ENCODE measurements around the gene CYTH4. TPM values are rescaled to one million over a fixed set of nuclear protein-coding genes. Genes with fewer than 3 reads are reported as not detected.
A peak's percentile ranks its signal among the peaks of the same experiment; 100 is the strongest.

CYTH4 gene
- total RNA-seq, 2 experiments from 2014 or later, result 20.6 to 28.1 TPM

DNA sequence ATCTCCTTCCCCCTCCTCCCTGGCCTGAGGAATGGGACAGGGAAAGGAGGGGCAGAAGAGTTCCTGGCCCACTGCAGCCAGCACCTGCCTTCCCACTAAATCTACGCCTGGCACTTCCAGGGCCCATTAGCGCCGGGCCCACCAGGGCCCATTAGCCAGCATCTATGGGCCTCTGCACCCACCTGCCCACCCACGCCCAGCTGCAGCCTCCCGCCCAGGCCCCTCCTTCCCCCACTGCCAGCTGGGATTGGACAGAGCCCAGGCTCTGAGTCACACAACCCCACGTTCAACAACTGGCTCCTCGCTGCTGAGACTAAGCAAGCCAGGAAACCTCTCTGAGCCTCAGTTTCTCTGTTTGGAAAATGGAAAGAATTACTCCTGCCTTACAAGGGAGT, 48.7 kb downstream of the CYTH4 start:
- no peak for DNase-seq (ENCODE audit: low spot score)
- Histone ChIP-seq H3K9me3 (ENCODE audit: low read length) (no peaks in the 10 kb centered on the region), H3K9me2 (ENCODE audit: insufficient read depth, low read length) (no peaks in the 10 kb centered on the region), H3K4me3 (ENCODE audit: low read depth, low read length, poor library complexity, severe bottlenecking) (no peak overlapping the region), H3K4me1 (ENCODE audit: insufficient read depth, low read length, poor library complexity, severe bottlenecking) (peaks cover 22% of the 10 kb centered on the region), H4K20me1 (ENCODE audit: insufficient read depth, low read length) (no peaks in the 10 kb centered on the region), H3K4me2 (ENCODE audit: low read length) (no peak overlapping the region), H2AFZ (ENCODE audit: low read length) (no peak overlapping the region), H3K79me2 (ENCODE audit: insufficient read depth, low read depth, low read length) (no peaks in the 10 kb centered on the region), H3K36me3 (ENCODE audit: insufficient read depth, low read length) (no peaks in the 10 kb centered on the region), H3K27ac (ENCODE audit: low read depth, low read length, poor library complexity, severe bottlenecking) (no peak overlapping the region)
- ChIA-PET CTCF (ENCODE audit: unreplicated experiment) (no interaction called here), POLR2A (no interaction called here)
- no peak for TF ChIP-seq EZH2phosphoT487 (IDR thresholded peaks at IDR 0.05; ENCODE audit: borderline replicate concordance, low read depth, low read length)
- TF ChIP-seq, protein P1, sequence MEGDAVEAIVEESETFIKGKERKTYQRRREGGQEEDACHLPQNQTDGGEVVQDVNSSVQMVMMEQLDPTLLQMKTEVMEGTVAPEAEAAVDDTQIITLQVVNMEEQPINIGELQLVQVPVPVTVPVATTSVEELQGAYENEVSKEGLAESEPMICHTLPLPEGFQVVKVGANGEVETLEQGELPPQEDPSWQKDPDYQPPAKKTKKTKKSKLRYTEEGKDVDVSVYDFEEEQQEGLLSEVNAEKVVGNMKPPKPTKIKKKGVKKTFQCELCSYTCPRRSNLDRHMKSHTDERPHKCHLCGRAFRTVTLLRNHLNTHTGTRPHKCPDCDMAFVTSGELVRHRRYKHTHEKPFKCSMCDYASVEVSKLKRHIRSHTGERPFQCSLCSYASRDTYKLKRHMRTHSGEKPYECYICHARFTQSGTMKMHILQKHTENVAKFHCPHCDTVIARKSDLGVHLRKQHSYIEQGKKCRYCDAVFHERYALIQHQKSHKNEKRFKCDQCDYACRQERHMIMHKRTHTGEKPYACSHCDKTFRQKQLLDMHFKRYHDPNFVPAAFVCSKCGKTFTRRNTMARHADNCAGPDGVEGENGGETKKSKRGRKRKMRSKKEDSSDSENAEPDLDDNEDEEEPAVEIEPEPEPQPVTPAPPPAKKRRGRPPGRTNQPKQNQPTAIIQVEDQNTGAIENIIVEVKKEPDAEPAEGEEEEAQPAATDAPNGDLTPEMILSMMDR (conservative IDR thresholded peaks at IDR 0.05; ENCODE audit: low read length), result no peak
- intact Hi-C loops (cut with micrococcal nuclease; ENCODE audit: unreplicated experiment), result no loop called here
- BruUV-seq (replicated peaks), result no TSS peak

DNA sequence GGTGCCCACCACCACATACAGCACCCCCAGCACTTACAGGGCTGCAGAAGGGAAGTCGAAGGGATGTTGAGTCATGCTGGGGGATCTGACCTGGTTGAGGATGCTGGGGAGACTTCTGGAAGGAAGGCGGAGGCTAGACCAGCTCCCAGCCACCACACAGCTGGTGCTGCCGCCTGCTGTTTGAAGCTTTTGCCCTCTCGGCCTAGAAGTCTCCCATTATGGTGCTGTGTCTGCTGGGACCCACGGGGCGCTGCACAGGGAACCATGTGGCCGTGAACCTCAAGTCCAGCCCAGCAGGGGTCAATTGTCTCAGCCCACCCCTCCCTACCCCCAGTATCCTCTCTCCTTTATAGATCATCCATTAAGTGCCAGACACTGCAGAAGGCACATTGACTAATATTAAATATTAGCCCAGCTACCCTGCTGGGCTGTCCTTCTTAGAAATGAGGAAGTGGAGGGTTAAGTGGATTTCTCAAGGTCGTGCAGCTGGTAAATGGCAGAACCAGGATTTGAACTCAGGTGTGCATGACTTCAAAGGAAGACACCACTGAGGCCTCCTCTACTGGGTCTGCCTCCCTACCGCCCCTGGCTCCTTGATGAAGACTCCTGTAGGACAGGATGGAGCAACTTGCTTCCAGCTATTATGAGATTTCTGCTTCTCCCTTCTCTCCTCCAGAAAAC, 49.7 kb downstream of the CYTH4 start:
- Histone ChIP-seq H3K79me2 (ENCODE audit: insufficient read depth, low read depth, low read length) (no peaks in the 10 kb centered on the region), H3K9me2 (ENCODE audit: insufficient read depth, low read length) (no peaks in the 10 kb centered on the region), H4K20me1 (ENCODE audit: insufficient read depth, low read length) (no peaks in the 10 kb centered on the region), H2AFZ (ENCODE audit: low read length) (no peak overlapping the region), H3K9me3 (ENCODE audit: low read length) (no peaks in the 10 kb centered on the region), H3K4me3 (ENCODE audit: low read depth, low read length, poor library complexity, severe bottlenecking) (no peak overlapping the region), H3K4me2 (ENCODE audit: low read length) (peak overlapping the region; percentile 0; the same call in 1 of the 2 replicates), H3K27ac (ENCODE audit: low read depth, low read length, poor library complexity, severe bottlenecking) (no peak overlapping the region), H3K36me3 (ENCODE audit: insufficient read depth, low read length) (no peaks in the 10 kb centered on the region), H3K4me1 (ENCODE audit: insufficient read depth, low read length, poor library complexity, severe bottlenecking) (peaks cover 22% of the 10 kb centered on the region)
- intact Hi-C loops (cut with micrococcal nuclease; ENCODE audit: unreplicated experiment), result no loop called here
- peak; percentile 56 for DNase-seq (ENCODE audit: low spot score)
- no TSS peak for BruUV-seq (replicated peaks)
- ChIA-PET POLR2A (no interaction called here), CTCF (ENCODE audit: unreplicated experiment) (no interaction called here)
- TF ChIP-seq, protein P1 (conservative IDR thresholded peaks at IDR 0.05; ENCODE audit: low read length), result peak; percentile 65
- TF ChIP-seq EZH2phosphoT487 (IDR thresholded peaks at IDR 0.05; ENCODE audit: borderline replicate concordance, low read depth, low read length), result no peak

DNA sequence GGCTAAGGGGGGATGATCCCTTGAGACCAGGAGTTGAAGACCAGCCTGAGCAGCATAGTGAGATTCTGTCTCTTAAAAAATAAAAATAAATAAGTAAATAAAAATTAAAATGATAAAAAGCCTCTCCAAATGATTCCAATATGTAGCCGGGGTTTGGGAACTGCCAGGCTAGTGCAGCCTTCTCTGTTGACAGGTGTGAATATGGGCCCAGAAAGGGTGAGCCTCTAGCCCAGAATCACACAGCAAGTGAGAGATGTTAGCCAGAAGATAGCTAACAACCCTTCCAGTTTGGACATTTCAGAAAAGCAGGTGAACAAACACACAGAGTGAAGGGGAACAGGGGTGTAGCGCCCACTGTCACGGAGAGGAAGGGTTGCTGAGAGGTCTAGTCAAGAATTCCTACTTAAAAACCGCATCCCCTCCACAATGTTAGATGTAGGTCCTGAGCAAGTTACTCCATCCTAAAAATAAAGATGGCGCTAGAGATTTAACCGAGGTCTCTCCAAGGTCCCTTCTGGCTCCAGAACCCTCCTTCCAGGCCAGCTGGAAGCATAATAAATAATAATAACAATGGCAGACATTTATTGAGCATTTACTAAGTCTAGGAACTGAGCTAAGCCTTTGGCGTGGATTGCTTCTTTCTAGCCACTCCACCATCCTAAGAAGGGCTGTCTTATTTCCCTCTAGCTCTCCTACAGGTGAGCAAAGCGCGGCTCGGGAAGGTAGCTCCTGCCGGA, 51.6 kb downstream of the CYTH4 start:
- no peak overlapping the region for H3K4me3 ChIP-seq (ENCODE audit: low read depth, low read length, poor library complexity, severe bottlenecking)
- no peaks in the 10 kb centered on the region for H3K36me3 ChIP-seq (ENCODE audit: insufficient read depth, low read length)
- no peaks in the 10 kb centered on the region for H3K79me2 ChIP-seq (ENCODE audit: insufficient read depth, low read depth, low read length)
- ChIA-PET POLR2A (interaction anchor here (0.5 kb wide), 1 partner anchor 12 kb away, joined by 3 read pairs; no protein-coding TSS in a partner anchor), CTCF (ENCODE audit: unreplicated experiment) (no interaction called here)
- TF ChIP-seq, protein P1 (conservative IDR thresholded peaks at IDR 0.05; ENCODE audit: low read length), result no peak
- no peak for TF ChIP-seq EZH2phosphoT487 (IDR thresholded peaks at IDR 0.05; ENCODE audit: borderline replicate concordance, low read depth, low read length)
- no peak overlapping the region for H3K27ac ChIP-seq (ENCODE audit: low read depth, low read length, poor library complexity, severe bottlenecking)
- no peaks in the 10 kb centered on the region for H4K20me1 ChIP-seq (ENCODE audit: insufficient read depth, low read length)
- no TSS peak for BruUV-seq (replicated peaks)
- peaks cover 22% of the 10 kb centered on the region for H3K4me1 ChIP-seq (ENCODE audit: insufficient read depth, low read length, poor library complexity, severe bottlenecking)
- no peak overlapping the region for H3K4me2 ChIP-seq (ENCODE audit: low read length)
- DNase-seq (ENCODE audit: low spot score), result no peak
- no peak overlapping the region for H2AFZ ChIP-seq (ENCODE audit: low read length)
- no peaks in the 10 kb centered on the region for H3K9me2 ChIP-seq (ENCODE audit: insufficient read depth, low read length)
- H3K9me3 ChIP-seq (ENCODE audit: low read length), result no peaks in the 10 kb centered on the region
- intact Hi-C loops (cut with micrococcal nuclease; ENCODE audit: unreplicated experiment), result no loop called here

Measured in OCI-LY7 (cell line).